Measurements from ENCODE around the gene ZNF554.

GRCh38 chr19:2774083-2774679, 45.5 kb upstream of the ZNF554 start:
- TF ChIP-seq CTCF (conservative IDR thresholded peaks at IDR 0.05; ENCODE audit: low read length) (no peak), EZH2phosphoT487 (IDR thresholded peaks at IDR 0.05; ENCODE audit: borderline replicate concordance) (no peak)
